ENCODE measurements around the gene ATRNL1.

The ATRNL1 gene

GRCh38 chr10:115957786-115958442 lies 864.7 kb downstream of the ATRNL1 start:
- DNase-seq, result no peak

- no peak for DNase-seq
Observed at GRCh38 chr10:115963848-115964247, 870.7 kb downstream of the ATRNL1 start.

- no peak for DNase-seq
Observed at GRCh38 chr10:115964827-115965226, 871.7 kb downstream of the ATRNL1 start.

- DNase-seq, result no peak
Observed at GRCh38 chr10:115965376-115965775, 872.2 kb downstream of the ATRNL1 start.

- DNase-seq, result no peak
Observed at GRCh38 chr10:115968236-115968635, 875.1 kb downstream of the ATRNL1 start.

GRCh38 chr10:115969591-115969990 lies 876.4 kb downstream of the ATRNL1 start:
- no peak for DNase-seq

- DNase-seq, result no peak
Observed at GRCh38 chr10:115971921-115972320, 878.8 kb downstream of the ATRNL1 start.

GRCh38 chr10:115972426-115972825 lies 879.3 kb downstream of the ATRNL1 start:
- DNase-seq, result no peak

GRCh38 chr10:115974351-115974750 lies 881.2 kb downstream of the ATRNL1 start:
- DNase-seq, result no peak

GRCh38 chr10:115974816-115975430 lies 881.8 kb downstream of the ATRNL1 start:
- peak; percentile 40 for DNase-seq

GRCh38 chr10:115975506-115975905 lies 882.3 kb downstream of the ATRNL1 start:
- DNase-seq, result no peak

- DNase-seq, result no peak
Observed at GRCh38 chr10:115976342-115976741, 883.2 kb downstream of the ATRNL1 start.

- DNase-seq, result no peak
Observed at GRCh38 chr10:115977855-115978254, 884.7 kb downstream of the ATRNL1 start.

GRCh38 chr10:115979576-115979975 lies 886.4 kb downstream of the ATRNL1 start:
- DNase-seq, result no peak

- no peak for DNase-seq
Observed at GRCh38 chr10:115980470-115980869, 887.3 kb downstream of the ATRNL1 start.

- DNase-seq, result no peak
Observed at GRCh38 chr10:115981081-115981480, 887.9 kb downstream of the ATRNL1 start.

- no peak for DNase-seq
Observed at GRCh38 chr10:115982076-115982475, 888.9 kb downstream of the ATRNL1 start.

GRCh38 chr10:115982526-115982925 lies 889.4 kb downstream of the ATRNL1 start:
- no peak for DNase-seq

- DNase-seq, result no peak
Observed at GRCh38 chr10:115985786-115986185, 892.6 kb downstream of the ATRNL1 start.

- DNase-seq, result no peak
Observed at GRCh38 chr10:115988380-115988779, 895.2 kb downstream of the ATRNL1 start.

- DNase-seq, result no peak
Observed at GRCh38 chr10:115989621-115990020, 896.5 kb downstream of the ATRNL1 start.

GRCh38 chr10:115992236-115992986 lies 899.2 kb downstream of the ATRNL1 start:
- DNase-seq, result no peak

GRCh38 chr10:115996031-115996430 lies 902.9 kb downstream of the ATRNL1 start:
- DNase-seq, result no peak

- DNase-seq, result no peak
Observed at GRCh38 chr10:115998301-115998700, 905.1 kb downstream of the ATRNL1 start.
